NCI-H2196 treated with DMSO at 0.1 percent for 48 hours (cell line): Measurements from ENCODE around the gene TYR.
"Not testable (repeated sequence)": the region's sequence is repeated elsewhere in the genome, so short reads cannot be mapped to it uniquely, and the experiment has no call there.

Experiments used
- DNase-seq: peaks from one replicate; lab custom pipeline; 2025; ENCODE audit not compliant: unreplicated experiment; lab: John Stamatoyannopoulos, UW

TYR gene

GRCh38 chr11:89177691-89178231 lies at the start of gene TYR:
TYR (plus strand) TSS chr11:89177875; CDS start chr11:89177954, 79 bp downstream.
- no peak for DNase-seq

- no peak for DNase-seq
Observed at GRCh38 chr11:89136606-89137005, 41.1 kb upstream of the TYR start.

GRCh38 chr11:89147229-89147628 lies 30.4 kb upstream of the TYR start:
- DNase-seq = no peak

DNA sequence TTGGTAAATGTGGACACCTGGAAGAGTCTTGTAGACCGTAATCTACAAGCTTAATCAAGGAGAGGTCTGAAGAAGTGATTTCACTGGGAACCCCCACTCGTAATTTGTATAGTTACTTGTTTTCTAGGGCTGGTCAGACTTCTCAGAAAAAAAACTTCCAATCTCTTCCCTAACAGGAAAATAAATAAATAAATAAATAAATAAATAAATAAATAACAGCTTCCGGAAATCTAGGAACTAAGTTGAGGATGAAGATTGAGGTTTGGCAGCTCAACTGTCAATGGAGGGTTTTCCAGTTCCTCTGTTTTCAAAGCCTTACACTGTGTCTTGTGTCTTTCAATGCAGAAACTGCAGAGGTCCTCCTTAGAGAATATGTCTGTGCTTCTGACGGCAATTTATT lies 17.7 kb upstream of the TYR start:
- DNase-seq = no peak

DNA sequence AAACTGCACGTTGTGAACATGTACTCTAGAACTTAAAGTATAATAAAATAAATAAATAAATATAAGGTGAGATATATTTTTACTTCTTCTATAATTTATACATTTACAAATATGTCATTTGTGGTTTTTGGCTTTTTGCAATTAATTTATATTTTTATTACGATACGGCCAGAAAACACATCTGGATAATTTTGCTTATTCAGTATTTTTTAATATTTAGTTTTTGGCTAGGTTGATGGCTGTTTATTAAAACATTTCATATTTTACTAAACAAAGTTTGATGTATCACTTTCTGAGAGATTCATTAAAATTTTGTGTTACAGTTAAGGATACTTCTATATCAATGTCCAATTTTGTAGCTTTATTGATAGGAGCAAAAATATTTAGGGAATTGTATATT lies 15.7 kb upstream of the TYR start:
- no peak for DNase-seq

GRCh38 chr11:89163686-89164085 lies 14.0 kb upstream of the TYR start:
- DNase-seq = no peak

- no peak for DNase-seq
Observed at GRCh38 chr11:89168396-89168795, 9.3 kb upstream of the TYR start.

DNA sequence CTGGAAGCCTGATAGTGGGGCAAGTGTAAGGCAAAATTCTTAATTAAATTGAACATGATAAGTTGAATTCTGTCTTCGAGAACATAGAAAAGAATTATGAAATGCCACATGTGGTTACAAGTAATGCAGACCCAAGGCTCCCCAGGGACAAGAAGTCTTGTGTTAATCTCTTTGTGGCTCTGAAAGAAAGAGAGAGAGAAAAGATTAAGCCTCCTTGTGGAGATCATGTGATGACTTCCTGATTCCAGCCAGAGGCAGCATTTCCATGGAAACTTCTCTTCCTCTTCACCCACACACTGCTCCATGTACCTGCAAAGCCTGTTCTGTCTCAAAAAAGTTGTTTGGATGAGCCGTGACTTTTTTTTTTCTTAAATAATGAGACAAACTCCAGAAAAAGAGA lies 1.9 kb upstream of the TYR start:
- no peak for DNase-seq

DNA sequence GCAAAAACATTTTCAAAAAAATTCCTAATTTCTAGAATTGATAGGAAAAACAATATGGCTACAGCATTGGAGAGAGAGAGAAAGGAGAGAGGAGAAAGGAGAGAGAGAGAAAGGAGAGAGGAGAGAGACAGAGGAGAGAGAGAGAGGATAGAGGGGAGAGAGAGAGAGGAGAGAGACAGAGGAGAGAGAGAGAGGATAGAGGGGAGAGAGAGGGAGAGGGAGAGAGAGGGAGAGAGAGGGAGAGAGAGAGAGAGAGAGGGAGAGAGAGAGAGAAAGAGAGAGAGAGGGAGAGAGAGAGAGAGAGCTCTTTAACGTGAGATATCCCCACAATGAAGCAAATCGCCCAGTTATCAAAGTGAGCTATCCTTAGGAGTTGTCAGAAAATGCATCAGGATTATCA lies 737 bp upstream of the TYR start:
- no peak for DNase-seq

- DNase-seq = no peak
Observed at GRCh38 chr11:89181111-89181510, 3.4 kb downstream of the TYR start.

DNA sequence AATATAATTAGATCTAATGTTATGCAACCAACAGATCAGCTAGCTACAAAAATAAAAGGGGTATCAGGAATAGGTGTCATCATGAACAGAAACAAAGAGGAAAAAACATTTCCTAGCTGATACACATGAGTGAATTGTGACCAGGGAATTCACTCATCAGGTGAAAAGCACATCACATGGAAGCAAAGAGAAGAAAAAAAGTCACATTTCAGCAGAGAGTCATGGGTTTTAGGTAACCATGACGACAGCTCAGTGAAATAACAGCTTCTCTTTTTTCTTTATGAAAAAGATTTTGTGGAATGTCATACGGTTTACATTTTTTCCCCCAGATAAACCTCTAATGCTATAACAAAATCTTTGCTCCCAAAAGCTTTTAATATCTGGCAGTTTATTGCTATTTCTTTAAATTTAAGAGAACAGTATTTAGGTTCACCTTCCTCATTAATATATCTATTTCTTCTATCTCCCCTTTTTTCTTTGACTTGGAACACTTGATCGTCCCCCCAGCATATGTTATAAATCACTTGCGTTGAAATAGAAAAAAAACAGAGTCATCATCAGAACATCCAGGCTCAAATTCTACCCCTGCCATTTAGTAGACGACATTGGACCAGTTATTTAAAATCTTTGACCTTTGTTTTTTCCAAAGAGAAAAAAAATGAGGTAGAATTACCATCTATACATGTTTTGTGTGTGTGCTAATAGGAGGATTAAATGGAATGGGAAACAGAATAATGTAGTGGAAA lies 5.3 kb downstream of the TYR start:
- DNase-seq = no peak

GRCh38 chr11:89184021-89184420 lies 6.3 kb downstream of the TYR start:
- DNase-seq = no peak

GRCh38 chr11:89189776-89190175 lies 12.1 kb downstream of the TYR start:
- no peak for DNase-seq

GRCh38 chr11:89201138-89201537 lies 23.5 kb downstream of the TYR start:
- no peak for DNase-seq

- no peak for DNase-seq
Observed at GRCh38 chr11:89203814-89204213, 26.1 kb downstream of the TYR start.

GRCh38 chr11:89205378-89205777 lies 27.7 kb downstream of the TYR start:
- no peak for DNase-seq

DNA sequence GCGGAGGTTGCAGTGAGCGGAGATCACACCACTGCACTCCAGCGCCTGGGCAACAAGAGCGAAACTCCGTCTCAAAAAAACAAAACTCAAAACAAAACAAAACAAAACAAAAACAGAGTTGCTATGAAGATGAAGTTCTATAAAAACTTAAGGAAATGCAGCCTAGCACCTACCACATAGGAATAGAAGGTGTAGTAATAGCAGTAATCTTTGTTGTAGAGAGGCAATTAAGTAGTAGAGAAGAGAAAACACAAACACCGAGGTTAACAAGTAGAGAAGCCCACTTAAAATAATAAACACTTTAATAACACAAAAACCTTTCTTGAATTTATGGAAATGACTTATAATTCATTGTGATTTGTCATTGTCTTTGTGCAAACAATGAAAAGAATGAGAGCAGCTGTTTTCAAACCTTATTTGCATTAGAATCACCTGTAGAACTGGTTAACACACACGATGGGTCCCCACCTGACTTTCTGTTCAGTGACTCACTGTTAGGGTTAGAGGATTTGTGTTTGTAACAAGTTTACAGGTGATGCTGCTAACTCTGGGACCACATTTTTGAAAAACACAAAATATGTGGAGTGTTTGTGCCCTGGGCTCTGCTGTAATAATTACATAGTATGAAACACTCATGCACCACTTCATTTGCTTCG lies 43.1 kb downstream of the TYR start:
- DNase-seq = no peak

DNA sequence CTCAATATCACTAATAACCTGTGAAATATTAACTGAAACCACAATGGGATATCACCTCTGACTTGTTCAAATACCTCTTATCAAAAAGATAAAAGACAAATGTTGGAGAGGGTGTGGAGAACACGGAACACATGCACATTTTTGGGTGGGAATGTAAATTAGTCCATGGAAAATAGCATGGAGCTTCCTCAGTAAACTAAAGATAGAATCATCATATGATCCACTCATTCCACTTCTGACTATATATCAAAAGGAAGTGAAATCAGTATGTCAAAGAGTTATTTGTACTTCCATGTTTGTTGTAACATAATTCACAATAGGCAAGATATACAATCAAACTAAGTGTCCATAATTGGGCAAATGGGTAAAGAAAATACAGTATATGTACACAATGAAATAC lies 57.4 kb downstream of the TYR start:
- no peak for DNase-seq

- no peak for DNase-seq
Observed at GRCh38 chr11:89235976-89236375, 58.3 kb downstream of the TYR start.

- not testable (repeated sequence) for DNase-seq
Observed at GRCh38 chr11:89247007-89247406, 69.3 kb downstream of the TYR start.

DNA sequence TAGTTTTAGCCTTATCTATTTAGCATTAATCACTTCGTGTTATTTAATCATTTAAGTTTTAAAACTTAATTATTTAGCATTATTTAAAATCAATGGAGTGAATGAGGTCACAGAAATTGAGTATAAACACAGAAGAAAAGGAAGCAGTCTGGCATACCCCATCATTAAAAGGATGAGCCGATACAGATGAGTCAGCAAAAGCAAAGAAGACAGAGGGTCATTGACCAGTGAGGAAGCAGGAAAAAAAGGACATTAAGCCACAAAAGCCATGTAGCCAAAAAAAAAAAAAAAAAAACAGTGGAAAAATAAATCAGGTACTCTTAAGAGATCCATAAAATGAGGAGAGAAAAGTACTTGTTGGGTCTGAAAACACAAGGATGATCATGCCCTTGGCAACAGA lies 71.5 kb downstream of the TYR start:
- DNase-seq = no peak

GRCh38 chr11:89261483-89261882 lies 83.8 kb downstream of the TYR start:
- DNase-seq = not testable (repeated sequence)
